K562 (cell line): ENCODE data around the gene DMD. TPM values are rescaled to one million over a fixed set of nuclear protein-coding genes. Genes with fewer than 3 reads are reported as not detected.

Experiments
- ATAC-seq: fragments of 200-7000 bp; cut with Tn5 transposase; 3 replicates; pipeline ENCODE4 v1.9.1; 2020; ENCODE audit warnings: moderate library complexity
- BruUV-seq: library from RNA; stranded (reverse); fragments of 400-500 nt; replicated peaks from 2 replicates; lab custom pipeline; 2021; lab: Mats Ljungman, UMichigan
- CTCF ChIA-PET: fragments of 300-600 bp; formaldehyde crosslinking; extraction: SDS; loops from one replicate; lab custom pipeline; 2021; ENCODE audit warnings: low intra/inter-chr PET ratio; lab: Yijun Ruan, JAX
- POLR2A ChIA-PET: fragments of 300-600, 350-650 bp; sonication (Branson Sonifier 250); formaldehyde crosslinking; extraction: SDS; loops from one replicate; lab custom pipeline; 2021; ENCODE audit warnings: antibody characterized with exemption, inconsistent platforms; lab: Yijun Ruan, JAX
- DNase-seq, 4 experiments: peaks; one replicate each; pipeline versions ENCODE4 v3.0.0 to v3.0.0-alpha.2; 2011 to 2018; ENCODE audit warnings: low spot score in 3 of 4, mixed read lengths in 3 of 4; ENCODE audit errors: extremely low read depth in 1 of 4
- FAIRE-seq: peaks from 2 replicates; lab custom pipeline; 2011; peaks lifted over from hg19 to GRCh38; lab: Jason Lieb, UNC
- H2AFZ ChIP-seq: 2 replicates; pipeline ENCODE4 v1.6.0; 2011; ENCODE audit warnings: low read depth, low read length, control low read depth, inconsistent platforms
- H3K27ac ChIP-seq: fragments of 200-600 bp; 3 replicates; pipeline ENCODE4 v1.8.0; 2011; ENCODE audit warnings: low read depth, mild to moderate bottlenecking, control low read depth, inconsistent platforms, low read length, moderate library complexity, mixed read lengths; ENCODE audit errors: extremely low read depth
- H3K27me3 ChIP-seq, 2 experiments: fragments of 300-600 bp in 1 of 2; 2 replicates in 1 of 2; 3 replicates in 1 of 2; pipeline versions ENCODE4 v1.6.0 to v1.8.0; 2011; ENCODE audit warnings: inconsistent platforms in 2 of 2, low read length in 2 of 2, mild to moderate bottlenecking in 1 of 2, mixed read lengths in 1 of 2, moderate library complexity in 1 of 2; ENCODE audit not compliant: control insufficient read depth in 2 of 2, insufficient read depth in 2 of 2
- H3K36me3 ChIP-seq: fragments of 300-600 bp; 3 replicates; pipeline ENCODE4 v1.8.0; 2011; ENCODE audit warnings: mild to moderate bottlenecking, low read length, inconsistent platforms; ENCODE audit not compliant: control insufficient read depth, insufficient read depth
- H3K4me1 ChIP-seq, 2 experiments: fragments of 200-600 bp in 1 of 2; replicated peaks in 1 of 2; 2 replicates in 1 of 2; 3 replicates in 1 of 2; pipeline versions ENCODE4 v1.5.1 to v1.8.0; 2011; ENCODE audit warnings: inconsistent platforms in 2 of 2, low read length in 2 of 2, mild to moderate bottlenecking in 1 of 2, mixed read lengths in 1 of 2, moderate library complexity in 1 of 2; ENCODE audit not compliant: control insufficient read depth in 2 of 2, insufficient read depth in 2 of 2
- H3K4me2 ChIP-seq: 2 replicates; pipeline ENCODE4 v1.6.1; 2011; ENCODE audit warnings: low read length, control low read depth, inconsistent platforms, mixed read lengths; ENCODE audit not compliant: insufficient read depth
- H3K4me3 ChIP-seq: fragments of 200-600 bp; sonication (generic), shearing (Covaris generic); 2 replicates; pipeline ENCODE4 v1.5.1; 2016; ENCODE audit warnings: control low read depth, inconsistent platforms
- H3K79me2 ChIP-seq: fragments of 200-600 bp; 3 replicates; pipeline ENCODE4 v1.8.0; 2011; ENCODE audit warnings: low read length, inconsistent platforms; ENCODE audit not compliant: control insufficient read depth, insufficient read depth
- H3K9ac ChIP-seq, 2 experiments: 2 replicates each; pipeline versions ENCODE4 v1.6.0 to v1.6.1; 2011; ENCODE audit warnings: low read depth in 2 of 2, low read length in 2 of 2, control low read depth in 1 of 2, inconsistent platforms in 1 of 2, mild to moderate bottlenecking in 1 of 2, mixed read lengths in 1 of 2; ENCODE audit not compliant: insufficient read depth in 1 of 2
- H3K9me1 ChIP-seq: one replicate; pipeline ENCODE4 v1.6.0; 2011; ENCODE audit warnings: inconsistent platforms, mild to moderate bottlenecking, low read length, moderate library complexity; ENCODE audit not compliant: control insufficient read depth, insufficient read depth
- H3K9me3 ChIP-seq: replicated peaks from 2 replicates; pipeline ENCODE4 v1.5.1; 2011; ENCODE audit warnings: low read depth, low read length, inconsistent platforms; ENCODE audit not compliant: control insufficient read depth, insufficient read depth
- H4K20me1 ChIP-seq: replicated peaks from 2 replicates; pipeline ENCODE4 v1.6.1; 2011; ENCODE audit warnings: low read length, inconsistent platforms, mixed read lengths; ENCODE audit not compliant: control insufficient read depth, insufficient read depth
- CBX3 ChIP-seq, 2 experiments: IDR thresholded peaks; 1 replicate in 1 of 2; 2 replicates in 1 of 2; pipeline ENCODE4 v1.6.1; 2012; ENCODE audit warnings: inconsistent platforms in 2 of 2, low read length in 2 of 2, borderline replicate concordance in 1 of 2, control low read depth in 1 of 2
- CREBBP ChIP-seq: IDR thresholded peaks from one replicate; pipeline ENCODE4 v1.6.1; 2012; ENCODE audit warnings: low read depth, mild to moderate bottlenecking, control low read depth, inconsistent platforms, low read length
- EGR1 ChIP-seq: fragments of 450-650 bp; conservative IDR thresholded peaks from 2 replicates; pipeline ENCODE4 v1.6.1; 2017; ENCODE audit warnings: mild to moderate bottlenecking
- IFI16 ChIP-seq: fragments of 250-450 bp; sonication (Bioruptor Pico); IDR thresholded peaks from 2 replicates; pipeline ENCODE4 v2.1.2; 2022; ENCODE audit warnings: mild to moderate bottlenecking, inconsistent platforms
- NELFE ChIP-seq: IDR thresholded peaks from 2 replicates; pipeline ENCODE4 v1.6.1; 2011; ENCODE audit warnings: mild to moderate bottlenecking; ENCODE audit not compliant: insufficient read depth, insufficient read length
- NFIC ChIP-seq: fragments of 450-650 bp; IDR thresholded peaks from 2 replicates; pipeline ENCODE4 v1.6.1; 2017; ENCODE audit warnings: mild to moderate bottlenecking, inconsistent platforms
- SMARCE1 ChIP-seq: fragments of 450-650 bp; IDR thresholded peaks from 2 replicates; pipeline ENCODE4 v1.7.1; 2016; ENCODE audit warnings: mild to moderate bottlenecking
- SNRNP70 ChIP-seq: fragments of 200-400 bp; formaldehyde crosslinking; optimal IDR thresholded peaks from 2 replicates; pipeline ENCODE3; 2017; ENCODE audit warnings: low read depth, low read length
- STAT5A ChIP-seq: IDR thresholded peaks from 2 replicates; pipeline ENCODE4 v1.6.1; 2012; ENCODE audit warnings: low read length, inconsistent platforms, borderline replicate concordance
- TAF15 ChIP-seq: fragments of 200-400 bp; formaldehyde crosslinking; IDR thresholded peaks from 2 replicates; pipeline ENCODE4 v1.6.1; 2017; ENCODE audit warnings: mild to moderate bottlenecking, low read depth, low read length, moderate library complexity
- ZBTB11 ChIP-seq, 3 experiments: fragments of 200-800 bp in 1 of 3; fragments of 250-450 bp in 1 of 3; fragments of 450-650 bp in 1 of 3; sonication (Bioruptor Pico) in 1 of 3; sonication (Bioruptor generic) in 1 of 3; formaldehyde crosslinking in 1 of 3; IDR thresholded peaks; 2 replicates each; pipeline versions ENCODE4 v1.6.1 to v1.8.0; 2016 to 2022; ENCODE audit warnings: mild to moderate bottlenecking in 2 of 3, missing genetic modification characterization in 2 of 3, missing compliant biosample characterization in 1 of 3, moderate library complexity in 1 of 3
- ZC3H11A ChIP-seq: IDR thresholded peaks from 2 replicates; pipeline ENCODE4 v1.6.1; 2012; ENCODE audit warnings: low read depth, low read length, improper control_type of control experiment
- ZNF212 ChIP-seq: fragments of 450-650 bp; formaldehyde crosslinking; IDR thresholded peaks from 2 replicates; pipeline ENCODE4 v1.4.0; 2020; ENCODE audit warnings: mild to moderate bottlenecking
- ZNF224 ChIP-seq: sonication (generic); formaldehyde crosslinking; IDR thresholded peaks from 2 replicates; pipeline ENCODE4 v1.8.0; 2022; ENCODE audit warnings: mild to moderate bottlenecking, missing genetic modification reagents
- WGBS: fragments of 100-300 bp; shearing (Covaris generic); methylation state at CpG from one replicate; pipeline ENCODE4 v1.1.6; 2016; ENCODE audit warnings: low coverage, mixed read lengths; ENCODE audit not compliant: insufficient coverage; ENCODE audit errors: missing lambda C conversion rate; 5-methylcytosine and 5-hydroxymethylcytosine counted together
- in situ Hi-C: fragments of 300-500 bp; cut with MboI; formaldehyde crosslinking; loops from 4 replicates; pipeline ENCODE4 v1.15.0; 2018; ENCODE audit warnings: inconsistent platforms, mixed read lengths
- intact Hi-C: fragments of 100-400 bp; cut with micrococcal nuclease; formaldehyde crosslinking; loops from 2 replicates; pipeline ENCODE4 v1.14.2; 2022
- polyA plus RNA-seq, 8 experiments: library from polyadenylated mRNA; depleted of rRNA in 4 of 8; stranded (reverse) in 5 of 8; unstranded in 3 of 8; fragments of >200 nt; fragmentation: Nextera tagmentation in 2 of 8; fragmentation: Illumina TruSeq in 1 of 8; extraction: Ambion mirVana in 2 of 8; extraction: Trizol in 1 of 8; gene quantifications; 2 replicates each; pipeline versions ENCODE4 v1.2.1 to v1.2.3, GENCODE V29; 2011 to 2014; ENCODE audit warnings: inconsistent platforms in 1 of 8, missing spikeins in 1 of 8
- total RNA-seq, 7 experiments: library from RNA; depleted of rRNA in 6 of 7; stranded (reverse); fragments of >200 nt in 6 of 7; fragmentation: Illumina TruSeq in 2 of 7; extraction: Trizol in 2 of 7; gene quantifications; 2 replicates each; pipeline versions ENCODE4 v1.2.1 to v1.2.3, GENCODE V29; 2011 to 2021; ENCODE audit warnings: low replicate concordance in 1 of 7

The DMD gene
- total and polyA plus RNA-seq, 9 of the 15 experiments (the other 6 are each of a cell fraction or from before 2014, with no cell fraction given) = 3.8 to 20.4 (median 11.4) TPM

- H3K4me1 ChIP-seq = no peaks in the 10 kb centered on the region
- ChIA-PET POLR2A (no interaction called here), CTCF (no interaction called here)
- TF ChIP-seq ZNF212 (CRISPR knock-in tag) = no peak
- peak; percentile 32; the same call in 1 of the 2 replicates for TF ChIP-seq NFIC
- FAIRE-seq (no peak), ATAC-seq (no peak), DNase-seq (no peak)
- H2AFZ ChIP-seq = no peak overlapping the region
- WGBS = 45% methylated on average over 4 of the region's 4 CpGs
- BruUV-seq = no TSS peak
- in situ Hi-C loops (no loop called here), intact Hi-C loops (no loop called here)
- no peak overlapping the region for H3K27ac ChIP-seq
- no peaks in the 10 kb centered on the region for H3K36me3 ChIP-seq
- no peak overlapping the region for H3K9ac ChIP-seq
- no peaks in the 10 kb centered on the region for H4K20me1 ChIP-seq
- H3K4me3 ChIP-seq = no peak overlapping the region
- H3K9me3 ChIP-seq = no peaks in the 10 kb centered on the region
- no peaks in the 10 kb centered on the region for H3K9me1 ChIP-seq
- no peak overlapping the region for H3K4me2 ChIP-seq
- H3K79me2 ChIP-seq = no peaks in the 10 kb centered on the region
- no peaks in the 10 kb centered on the region for H3K27me3 ChIP-seq
These were observed 2086.8 kb downstream of the DMD start for GRCh38 chrX:31124536-31124935.

GRCh38 chrX:31123335-31123734 is 2088.0 kb downstream of the DMD start:
- POLR2A ChIA-PET = no interaction called here
- in situ Hi-C loops = no loop called here
- ATAC-seq = no peak
- TF ChIP-seq CREBBP = no peak
- no peak for TF ChIP-seq SNRNP70
- TF ChIP-seq STAT5A = no peak
- no peak for TF ChIP-seq CBX3 (IDR thresholded peaks at IDR 0.05; ENCODE audit: borderline replicate concordance in 1 of 2, low read length in 2 of 2)
- TF ChIP-seq ZC3H11A = no peak
- TF ChIP-seq EGR1 = no peak
- no peak for TF ChIP-seq TAF15
- no peak for TF ChIP-seq ZNF224 (CRISPR knock-in tag)
- no peak for TF ChIP-seq ZBTB11 (CRISPR knock-in tag; IDR thresholded peaks at IDR 0.05)
- TF ChIP-seq NELFE = no peak
- TF ChIP-seq SMARCE1 = no peak
- no peak for TF ChIP-seq IFI16 (CRISPR knock-in tag)

More at GRCh38 chrX:31123335-31123734, 2088.0 kb downstream of the DMD start:
- no peaks in the 10 kb centered on the region for H3K79me2 ChIP-seq
- DNase-seq = no peak
- CTCF ChIA-PET = no interaction called here
- H4K20me1 ChIP-seq = no peaks in the 10 kb centered on the region
- no peaks in the 10 kb centered on the region for H3K36me3 ChIP-seq
- H3K9me3 ChIP-seq = no peaks in the 10 kb centered on the region
- FAIRE-seq = no peak
- H3K27me3 ChIP-seq = no peaks in the 10 kb centered on the region
- no peak overlapping the region for H3K4me3 ChIP-seq
- no peaks in the 10 kb centered on the region for H3K9me1 ChIP-seq
- H3K27ac ChIP-seq = no peak overlapping the region
- H3K4me2 ChIP-seq = no peak overlapping the region
- H3K4me1 ChIP-seq = no peaks in the 10 kb centered on the region
- no peak overlapping the region for H2AFZ ChIP-seq
- WGBS = 34% methylated on average over 3 of the region's 3 CpGs
- intact Hi-C loops = no loop called here
- BruUV-seq = no TSS peak
- H3K9ac ChIP-seq = no peak overlapping the region
